Keratinocyte (primary cell): ENCODE measurements around the gene COQ8A. TPM values are rescaled to one million over a fixed set of nuclear protein-coding genes. Genes with fewer than 3 reads are reported as not detected.

Experiments used
- DNase-seq: peaks from one replicate; pipeline ENCODE4 v3.0.0-alpha.2; 2011; ENCODE audit warnings: low read depth, missing footprints, low spot score
- FAIRE-seq: peaks from 2 replicates; lab custom pipeline; 2011; peaks lifted over from hg19 to GRCh38; lab: Jason Lieb, UNC
- H2AFZ ChIP-seq: 2 replicates; pipeline ENCODE4 v1.6.0; 2012; ENCODE audit warnings: low read length, control low read depth, inconsistent platforms; ENCODE audit not compliant: control insufficient read depth
- H3K27ac ChIP-seq: 2 replicates; pipeline ENCODE4 v1.5.1; 2011; ENCODE audit warnings: low read length; ENCODE audit not compliant: control insufficient read depth, insufficient read depth
- H3K27me3 ChIP-seq: 3 replicates; pipeline ENCODE4 v1.6.0; 2011; ENCODE audit warnings: low read length; ENCODE audit not compliant: control insufficient read depth, insufficient read depth; ENCODE audit errors: extremely low read depth
- H3K36me3 ChIP-seq, 2 experiments: 2 replicates in 1 of 2; 3 replicates in 1 of 2; pipeline ENCODE4 v1.5.1; 2011; ENCODE audit warnings: low read length in 2 of 2, mild to moderate bottlenecking in 1 of 2; ENCODE audit not compliant: control insufficient read depth in 2 of 2, insufficient read depth in 2 of 2; ENCODE audit errors: extremely low read depth in 1 of 2
- H3K4me1 ChIP-seq: 3 replicates; pipeline ENCODE4 v1.5.1; 2011; ENCODE audit warnings: low read length; ENCODE audit not compliant: control insufficient read depth, insufficient read depth; ENCODE audit errors: extremely low read depth
- H3K4me2 ChIP-seq: 3 replicates; pipeline ENCODE4 v1.6.0; 2011; ENCODE audit warnings: low read depth, low read length; ENCODE audit not compliant: control insufficient read depth, insufficient read depth; ENCODE audit errors: extremely low read depth
- H3K4me3 ChIP-seq, 3 experiments: fragments of 200-600 bp in 1 of 3; sonication (generic) in 1 of 3; 2 replicates in 2 of 3; 3 replicates in 1 of 3; pipeline ENCODE4 v1.5.1; 2011 to 2016; ENCODE audit warnings: low read length in 3 of 3, mild to moderate bottlenecking in 3 of 3, control low read depth in 2 of 3, inconsistent platforms in 1 of 3, low read depth in 1 of 3, mixed read lengths in 1 of 3, mixed run types in 1 of 3, moderate library complexity in 1 of 3; ENCODE audit not compliant: control insufficient read depth in 2 of 3, insufficient read depth in 2 of 3; ENCODE audit errors: extremely low read depth in 1 of 3
- H3K79me2 ChIP-seq: 2 replicates; pipeline ENCODE4 v1.6.0; 2012; ENCODE audit warnings: low read length; ENCODE audit not compliant: control insufficient read depth, insufficient read depth
- H3K9ac ChIP-seq: 3 replicates; pipeline ENCODE4 v1.6.0; 2011; ENCODE audit warnings: low read length; ENCODE audit not compliant: control insufficient read depth, insufficient read depth; ENCODE audit errors: extremely low read depth
- H3K9me1 ChIP-seq: 3 replicates; pipeline ENCODE4 v1.6.0; 2011; ENCODE audit warnings: low read length; ENCODE audit not compliant: control insufficient read depth, insufficient read depth; ENCODE audit errors: extremely low read depth
- H3K9me3 ChIP-seq: 2 replicates; pipeline ENCODE4 v1.5.1; 2012; ENCODE audit warnings: low read depth, low read length; ENCODE audit not compliant: control insufficient read depth
- H4K20me1 ChIP-seq: 3 replicates; pipeline ENCODE4 v1.6.0; 2011; ENCODE audit warnings: low read length; ENCODE audit not compliant: control insufficient read depth, insufficient read depth; ENCODE audit errors: extremely low read depth
- CTCF ChIP-seq, 3 experiments: IDR thresholded peaks in 1 of 3; conservative IDR thresholded peaks in 1 of 3; optimal IDR thresholded peaks in 1 of 3; 2 replicates in 2 of 3; 3 replicates in 1 of 3; pipeline versions ENCODE3 to v1.5.1; 2011; ENCODE audit warnings: low read length in 3 of 3, mild to moderate bottlenecking in 3 of 3, moderate library complexity in 2 of 3, control low read depth in 1 of 3, inconsistent platforms in 1 of 3; ENCODE audit not compliant: insufficient read depth in 2 of 3; ENCODE audit errors: extremely low read depth in 1 of 3
- EZH2 ChIP-seq: IDR thresholded peaks from one replicate; pipeline ENCODE4 v1.6.1; 2012; ENCODE audit warnings: inconsistent platforms, mild to moderate bottlenecking, low read length, moderate library complexity
- dilution Hi-C: fragments of 300-500 bp; cut with MboI; formaldehyde crosslinking; loops from one replicate; pipeline ENCODE4 v1.7.0; 2020; ENCODE audit warnings: low sequenced_read_pairs; ENCODE audit not compliant: extremely low pct_ligation_motif_present
- polyA plus RNA-seq, 5 experiments: library from polyadenylated mRNA; depleted of rRNA in 3 of 5; stranded (reverse) in 3 of 5; stranded (forward) in 1 of 5; unstranded in 1 of 5; fragments of >200 nt; gene quantifications; 1 replicate in 1 of 5; 2 replicates in 3 of 5; 3 replicates in 1 of 5; pipeline versions ENCODE4 v1.2.1 to v1.2.3, GENCODE V29; 2011 to 2012; ENCODE audit warnings: missing spikeins in 2 of 5, low read depth in 1 of 5, low replicate concordance in 1 of 5

The COQ8A gene
- polyA plus RNA-seq, 1 donor (not counting 4 experiments of a cell fraction or from before 2014, with no cell fraction given), result 3.8 TPM

- H3K27ac ChIP-seq, result no peak overlapping the region
- no peaks in the 10 kb centered on the region for H3K9me1 ChIP-seq
- TF ChIP-seq CTCF (optimal IDR thresholded peaks at IDR 0.05 in 1 of 3, IDR thresholded peaks at IDR 0.05 in 1 of 3, conservative IDR thresholded peaks at IDR 0.05 in 1 of 3; ENCODE audit: extremely low read depth in 1 of 3, insufficient read depth in 2 of 3, low read length in 3 of 3) (no peak), EZH2 (no peak)
- H3K4me2 ChIP-seq, result no peak overlapping the region
- H4K20me1 ChIP-seq, result no peaks in the 10 kb centered on the region
- no peaks in the 10 kb centered on the region for H3K27me3 ChIP-seq
- H3K9ac ChIP-seq, result no peak overlapping the region
- dilution Hi-C loops, result no loop called here
- peaks cover 0 to 8% of the 10 kb centered on the region in 2 experiments for H3K36me3 ChIP-seq
- DNase-seq (no peak), FAIRE-seq (no peak)
- no peaks in the 10 kb centered on the region for H3K79me2 ChIP-seq
- H3K9me3 ChIP-seq, result no peaks in the 10 kb centered on the region
- no peak overlapping the region for H2AFZ ChIP-seq
- no peak overlapping the region for H3K4me3 ChIP-seq
- H3K4me1 ChIP-seq, result no peaks in the 10 kb centered on the region
Measured at GRCh38 chr1:227004796-227005195, 64.7 kb downstream of the COQ8A start.

GRCh38 chr1:227006226-227006796 lies 66.2 kb downstream of the COQ8A start:
- Histone ChIP-seq H3K27me3 (no peaks in the 10 kb centered on the region), H3K9ac (no peak overlapping the region), H3K4me1 (no peaks in the 10 kb centered on the region), H4K20me1 (no peaks in the 10 kb centered on the region), H3K79me2 (no peaks in the 10 kb centered on the region), H2AFZ (no peak overlapping the region), H3K27ac (no peak overlapping the region), H3K9me1 (no peaks in the 10 kb centered on the region), H3K4me3 (no peak overlapping the region), H3K9me3 (no peaks in the 10 kb centered on the region), H3K4me2 (no peak overlapping the region), H3K36me3 (peaks cover 0 to 2% of the 10 kb centered on the region in 2 experiments)
- no peak for DNase-seq
- dilution Hi-C loops, result no loop called here
- no peak for FAIRE-seq
- TF ChIP-seq EZH2, result no peak
- TF ChIP-seq CTCF (optimal IDR thresholded peaks at IDR 0.05 in 1 of 3, IDR thresholded peaks at IDR 0.05 in 1 of 3, conservative IDR thresholded peaks at IDR 0.05 in 1 of 3; ENCODE audit: extremely low read depth in 1 of 3, insufficient read depth in 2 of 3, low read length in 3 of 3), result no peak
